ENCODE results near the gene SMCHD1.

SMCHD1 gene

GRCh38 chr18:2635586-2635985 lies 19.9 kb upstream of the SMCHD1 start:
- ATAC-seq (ENCODE audit: insufficient read depth, low read depth) (no peak), DNase-seq (no peak)
- Histone ChIP-seq H3K36me3 (ENCODE audit: insufficient read depth, low read length) (no peaks in the 10 kb centered on the region), H3K9ac (ENCODE audit: low read depth, low read length) (peak overlapping the region; percentile 61; the same call in 1 of the 2 replicates), H4K20me1 (ENCODE audit: insufficient read depth, low read length) (no peaks in the 10 kb centered on the region), H3K4me2 (ENCODE audit: insufficient read depth, low read length) (peak overlapping the region; percentile 76; the same call in 1 of the 2 replicates), H3K27me3 (ENCODE audit: insufficient read depth, low read length, poor library complexity) (no peaks in the 10 kb centered on the region), H3K9me3 (ENCODE audit: insufficient read depth, low read length, severe bottlenecking) (no peaks in the 10 kb centered on the region), H3K27ac (ENCODE audit: low read length) (peak overlapping the region; percentile 98), H3K4me1 (ENCODE audit: insufficient read depth, low read length) (peaks cover 35% of the 10 kb centered on the region), H3K79me2 (ENCODE audit: insufficient read depth, low read length) (no peaks in the 10 kb centered on the region), H3K4me3 (ENCODE audit: low read depth in 1 of 2, low read length in 2 of 2) (no peak overlapping the region), H2AFZ (ENCODE audit: low read depth, low read length) (peak overlapping the region; percentile 60; the same call in 1 of the 2 replicates)
- TF ChIP-seq EZH2 (IDR thresholded peaks at IDR 0.05; ENCODE audit: borderline replicate concordance, low read depth, low read length, severe bottlenecking) (no peak), CTCF (IDR thresholded peaks at IDR 0.05; ENCODE audit: borderline replicate concordance, extremely low read depth, low read length, poor library complexity, severe bottlenecking) (no peak)

- Histone ChIP-seq H3K4me3 (ENCODE audit: low read depth in 1 of 2, low read length in 2 of 2) (peak overlapping the region; percentile 2 to 49; a peak in 3 of 4 replicates), H2AFZ (ENCODE audit: low read depth, low read length) (peak overlapping the region; percentile 83), H3K4me2 (ENCODE audit: insufficient read depth, low read length) (peak overlapping the region; percentile 76), H3K27ac (ENCODE audit: low read length) (peak overlapping the region; percentile 98), H4K20me1 (ENCODE audit: insufficient read depth, low read length) (no peaks in the 10 kb centered on the region), H3K79me2 (ENCODE audit: insufficient read depth, low read length) (no peaks in the 10 kb centered on the region), H3K36me3 (ENCODE audit: insufficient read depth, low read length) (no peaks in the 10 kb centered on the region), H3K9me3 (ENCODE audit: insufficient read depth, low read length, severe bottlenecking) (no peaks in the 10 kb centered on the region), H3K4me1 (ENCODE audit: insufficient read depth, low read length) (peaks cover 38% of the 10 kb centered on the region), H3K9ac (ENCODE audit: low read depth, low read length) (peak overlapping the region; percentile 61), H3K27me3 (ENCODE audit: insufficient read depth, low read length, poor library complexity) (no peaks in the 10 kb centered on the region)
- peak; percentile 74 for ATAC-seq (ENCODE audit: insufficient read depth, low read depth)
- no peak for TF ChIP-seq EZH2 (IDR thresholded peaks at IDR 0.05; ENCODE audit: borderline replicate concordance, low read depth, low read length, severe bottlenecking)
- no peak for DNase-seq
Measured at GRCh38 chr18:2636126-2636631, 19.3 kb upstream of the SMCHD1 start.

- ATAC-seq (ENCODE audit: insufficient read depth, low read depth), result peak; percentile 83
- H3K4me3 ChIP-seq (ENCODE audit: low read depth in 1 of 2, low read length in 2 of 2), result peak overlapping the region in 1 of 2 experiments; percentile 24; a peak in 1 of 4 replicates
- no peaks in the 10 kb centered on the region for H3K36me3 ChIP-seq (ENCODE audit: insufficient read depth, low read length)
- H3K9ac ChIP-seq (ENCODE audit: low read depth, low read length), result peak overlapping the region; percentile 36
- no peaks in the 10 kb centered on the region for H4K20me1 ChIP-seq (ENCODE audit: insufficient read depth, low read length)
- no peaks in the 10 kb centered on the region for H3K27me3 ChIP-seq (ENCODE audit: insufficient read depth, low read length, poor library complexity)
- H3K4me2 ChIP-seq (ENCODE audit: insufficient read depth, low read length), result peak overlapping the region; percentile 51
- DNase-seq, result peak; percentile 28
- no peak for TF ChIP-seq EZH2 (IDR thresholded peaks at IDR 0.05; ENCODE audit: borderline replicate concordance, low read depth, low read length, severe bottlenecking)
- no peak for TF ChIP-seq CTCF (IDR thresholded peaks at IDR 0.05; ENCODE audit: borderline replicate concordance, extremely low read depth, low read length, poor library complexity, severe bottlenecking)
- H3K79me2 ChIP-seq (ENCODE audit: insufficient read depth, low read length), result no peaks in the 10 kb centered on the region
- H2AFZ ChIP-seq (ENCODE audit: low read depth, low read length), result peak overlapping the region; percentile 66
- H3K27ac ChIP-seq (ENCODE audit: low read length), result peak overlapping the region; percentile 47
- H3K9me3 ChIP-seq (ENCODE audit: insufficient read depth, low read length, severe bottlenecking), result no peaks in the 10 kb centered on the region
- peaks cover 37% of the 10 kb centered on the region for H3K4me1 ChIP-seq (ENCODE audit: insufficient read depth, low read length)
Measured at GRCh38 chr18:2641638-2642037, 13.9 kb upstream of the SMCHD1 start.

GRCh38 chr18:2642771-2643170 lies 12.8 kb upstream of the SMCHD1 start:
- no peak overlapping the region for H3K27ac ChIP-seq (ENCODE audit: low read length)
- no peak for TF ChIP-seq CTCF (IDR thresholded peaks at IDR 0.05; ENCODE audit: borderline replicate concordance, extremely low read depth, low read length, poor library complexity, severe bottlenecking)
- H3K4me3 ChIP-seq (ENCODE audit: low read depth in 1 of 2, low read length in 2 of 2), result no peak overlapping the region
- H4K20me1 ChIP-seq (ENCODE audit: insufficient read depth, low read length), result no peaks in the 10 kb centered on the region
- no peaks in the 10 kb centered on the region for H3K79me2 ChIP-seq (ENCODE audit: insufficient read depth, low read length)
- H3K9me3 ChIP-seq (ENCODE audit: insufficient read depth, low read length, severe bottlenecking), result no peaks in the 10 kb centered on the region
- H3K27me3 ChIP-seq (ENCODE audit: insufficient read depth, low read length, poor library complexity), result no peaks in the 10 kb centered on the region
- H3K9ac ChIP-seq (ENCODE audit: low read depth, low read length), result no peak overlapping the region
- ATAC-seq (ENCODE audit: insufficient read depth, low read depth) (no peak), DNase-seq (no peak)
- H3K4me2 ChIP-seq (ENCODE audit: insufficient read depth, low read length), result no peak overlapping the region
- H2AFZ ChIP-seq (ENCODE audit: low read depth, low read length), result 0 out of 2 replicates have a peak overlapping the region, but pooled peaks have one; percentile 18
- H3K36me3 ChIP-seq (ENCODE audit: insufficient read depth, low read length), result no peaks in the 10 kb centered on the region
- H3K4me1 ChIP-seq (ENCODE audit: insufficient read depth, low read length), result peaks cover 26% of the 10 kb centered on the region

Measured in DND-41 (cell line).